Fibroblast of peridontal ligament (primary cell): Measurements from ENCODE around the gene ADGRG6.

Experiments
- DNase-seq: peaks from one replicate; pipeline ENCODE4 v3.0.0-alpha.2; 2010; ENCODE audit errors: extremely low read depth

The ADGRG6 gene

DNA sequence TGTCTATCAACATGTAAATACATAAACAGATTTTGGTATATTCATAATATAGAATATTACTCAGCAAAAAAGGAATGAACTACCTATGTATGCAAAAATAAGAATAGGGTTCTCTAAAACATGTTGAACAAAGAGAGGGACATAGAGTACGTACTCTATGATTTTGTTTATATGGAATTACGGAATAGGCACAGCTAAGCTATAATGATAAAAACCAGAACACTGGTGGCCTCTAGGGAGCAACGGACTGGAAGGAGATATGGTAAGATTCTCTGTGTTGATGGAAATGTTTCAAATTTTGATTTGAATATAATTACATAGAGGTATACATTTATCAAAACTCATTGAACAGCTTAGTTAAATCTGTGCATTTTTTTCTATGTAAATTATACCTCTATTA lies 19.6 kb downstream of the ADGRG6 start:
- DNase-seq, result no peak

DNA sequence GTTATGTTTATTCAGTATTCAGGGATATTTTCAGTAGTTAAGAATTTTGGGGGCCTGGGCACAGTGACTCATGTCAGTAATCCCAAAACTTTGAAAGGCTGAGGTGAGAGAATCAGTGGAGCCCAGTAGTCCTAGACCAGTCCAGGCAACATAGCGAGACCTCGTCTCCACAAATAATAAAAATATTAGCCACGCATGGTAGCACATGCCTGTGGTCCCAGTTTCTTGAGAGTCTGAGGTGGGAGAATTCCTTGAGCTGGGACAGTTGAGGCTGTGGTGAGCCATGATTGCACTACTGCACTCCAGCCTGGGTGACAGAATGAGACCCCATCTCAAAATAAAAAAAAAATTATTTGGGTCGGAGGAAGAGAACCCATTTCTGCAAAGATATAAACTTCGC lies 20.3 kb downstream of the ADGRG6 start:
- no peak for DNase-seq

DNA sequence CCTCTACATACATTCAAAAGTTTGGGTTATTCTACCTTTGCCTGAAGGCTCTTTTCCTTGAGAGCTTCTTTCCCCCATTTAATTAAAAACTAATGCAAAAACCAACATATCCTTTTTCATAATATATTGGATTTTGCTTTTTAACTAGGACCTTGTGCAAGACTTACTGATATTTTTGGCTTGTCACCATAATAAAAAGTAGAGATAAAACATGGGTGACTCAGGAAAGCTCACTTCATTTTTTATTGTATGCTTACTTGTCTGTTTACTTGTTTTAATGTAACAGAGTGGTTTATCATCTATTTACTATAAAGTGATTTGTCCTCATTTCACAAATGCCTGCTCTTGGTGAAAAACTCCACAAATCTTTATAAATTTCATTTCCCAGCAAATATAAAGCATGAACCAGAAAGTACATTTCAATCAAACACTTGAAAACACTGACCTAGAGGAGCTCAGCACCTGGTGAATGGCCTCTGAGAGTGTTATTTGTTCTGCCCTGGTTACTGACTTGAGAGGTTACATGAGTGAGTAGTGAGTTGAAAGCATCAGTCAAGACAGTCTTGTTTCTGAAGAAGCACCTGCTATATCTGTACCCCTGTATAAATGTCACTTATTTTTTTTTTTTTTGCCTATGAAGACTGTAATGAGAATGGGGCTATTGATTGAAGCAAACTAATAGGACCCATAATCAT lies 20.8 kb downstream of the ADGRG6 start:
- no peak for DNase-seq

DNA sequence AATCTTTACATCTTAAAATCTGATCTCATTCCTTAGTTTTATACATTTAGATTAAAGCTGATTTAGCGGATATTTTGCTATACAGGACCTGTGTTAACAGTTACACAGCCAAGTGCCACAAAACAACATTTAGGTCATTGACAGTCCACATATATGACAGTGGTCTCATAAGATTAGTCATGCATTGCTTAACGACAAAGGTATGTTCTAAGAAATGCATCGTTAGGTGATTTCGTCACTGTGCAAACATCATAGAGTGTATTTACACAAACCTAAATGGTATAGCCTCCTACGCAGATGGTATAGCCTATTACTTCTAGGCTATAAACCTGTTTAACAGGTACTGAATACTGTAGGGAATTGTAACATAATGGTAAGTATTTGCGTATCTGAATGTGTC lies 21.6 kb downstream of the ADGRG6 start:
- DNase-seq, result no peak

DNA sequence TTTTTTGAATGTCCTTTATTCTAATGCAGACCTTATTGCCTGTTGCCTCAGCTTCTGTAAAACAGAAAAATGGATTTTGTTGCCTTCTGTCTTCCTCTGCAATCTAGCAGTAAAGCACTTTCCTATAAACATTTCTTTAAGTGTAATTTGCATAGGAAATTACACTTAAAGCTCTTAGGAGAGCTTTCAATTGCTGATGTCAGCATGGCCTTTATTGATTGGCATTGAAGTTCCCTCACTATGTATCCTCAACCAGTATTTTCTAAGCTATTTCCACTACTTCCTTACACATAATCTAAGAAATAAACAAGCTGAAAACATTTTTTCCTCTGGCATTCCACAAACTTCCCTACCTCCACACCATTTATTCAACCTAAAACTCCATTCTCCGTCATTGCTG lies 22.3 kb downstream of the ADGRG6 start:
- DNase-seq, result no peak

DNA sequence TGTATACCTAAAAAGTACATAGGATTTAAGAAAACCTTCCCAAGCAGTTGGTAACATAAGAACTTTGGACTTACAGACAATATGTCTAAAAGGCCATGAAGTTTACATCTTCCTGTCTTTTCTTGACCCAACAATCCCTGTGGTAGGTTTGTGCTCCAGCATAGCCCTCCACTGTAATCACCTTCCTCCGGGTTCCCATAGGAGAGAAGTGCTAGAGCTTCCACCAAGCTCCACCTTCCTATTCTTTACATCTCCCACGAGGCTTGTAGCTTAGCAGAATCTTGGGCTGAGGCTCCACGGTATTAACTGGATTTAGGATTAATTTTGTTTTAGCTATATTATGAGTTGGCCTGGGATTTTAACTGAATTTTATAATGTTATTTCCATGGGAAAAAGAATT lies 23.3 kb downstream of the ADGRG6 start:
- no peak for DNase-seq

DNA sequence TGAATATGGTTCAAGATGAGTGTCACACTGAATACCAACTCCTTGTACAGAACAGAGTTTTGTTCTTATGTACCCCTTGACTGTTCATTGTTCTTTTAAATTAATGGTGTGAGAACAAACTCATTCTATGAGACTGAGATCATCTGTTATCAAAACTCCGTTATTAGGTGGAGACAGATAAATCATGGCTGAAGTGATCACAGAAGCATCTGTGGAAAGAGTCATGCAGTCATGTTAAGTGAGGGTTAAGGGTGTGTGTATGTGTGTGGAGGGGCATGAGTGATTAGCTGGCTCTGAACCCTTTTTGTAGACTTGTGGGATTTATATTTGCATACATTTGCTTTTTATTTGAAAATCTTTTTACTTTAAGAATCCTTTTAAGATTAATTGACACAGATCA lies 24.7 kb downstream of the ADGRG6 start:
- no peak for DNase-seq

DNA sequence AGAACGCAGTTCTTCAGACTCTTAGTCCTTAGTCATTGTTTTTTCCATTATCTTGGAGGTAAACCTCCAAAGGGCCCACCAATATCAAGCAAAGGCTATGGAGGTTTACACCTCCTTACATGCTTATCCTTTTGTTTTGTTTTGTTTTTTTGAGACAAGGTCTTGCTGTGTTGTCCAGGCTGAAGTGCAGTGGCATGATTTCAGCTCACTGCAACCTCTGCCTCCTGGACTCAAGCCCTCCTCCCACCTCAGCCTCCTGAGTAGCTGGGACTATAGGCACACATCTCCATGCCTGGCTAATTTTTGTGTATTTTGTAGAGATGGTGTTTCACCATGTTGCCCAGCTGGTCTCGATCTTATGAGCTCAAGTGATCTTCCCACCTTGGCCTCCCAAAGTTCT lies 26.3 kb downstream of the ADGRG6 start:
- DNase-seq, result no peak

DNA sequence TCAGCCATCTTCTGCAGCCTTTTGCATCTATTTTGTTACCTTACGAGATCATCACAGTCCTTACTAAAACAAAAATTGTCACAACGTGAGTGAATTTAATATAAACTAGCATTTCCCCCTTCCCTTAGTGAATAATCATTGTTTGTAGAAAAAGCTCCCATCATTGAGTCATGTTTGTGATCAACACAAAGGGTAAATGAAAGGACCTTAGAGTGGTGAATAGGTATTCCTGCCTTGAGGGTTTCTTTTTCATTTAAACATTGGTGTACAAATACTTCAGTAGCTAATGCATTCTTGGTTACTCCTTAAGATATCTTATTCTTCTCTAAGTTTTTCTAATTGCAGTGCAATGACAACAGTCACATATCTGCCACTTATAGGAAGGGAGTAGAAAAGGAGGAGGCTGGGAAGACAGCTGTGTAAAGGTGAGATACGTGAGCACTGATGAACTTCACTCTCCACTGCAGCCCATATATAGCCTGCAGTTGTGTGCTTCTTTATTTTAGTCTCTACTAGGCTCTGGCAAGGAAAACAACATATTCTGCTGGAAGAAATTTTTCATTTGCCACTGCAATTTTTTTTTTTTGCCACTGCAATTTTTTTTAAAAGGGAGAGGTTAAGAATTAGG lies 27.8 kb downstream of the ADGRG6 start:
- no peak for DNase-seq

DNA sequence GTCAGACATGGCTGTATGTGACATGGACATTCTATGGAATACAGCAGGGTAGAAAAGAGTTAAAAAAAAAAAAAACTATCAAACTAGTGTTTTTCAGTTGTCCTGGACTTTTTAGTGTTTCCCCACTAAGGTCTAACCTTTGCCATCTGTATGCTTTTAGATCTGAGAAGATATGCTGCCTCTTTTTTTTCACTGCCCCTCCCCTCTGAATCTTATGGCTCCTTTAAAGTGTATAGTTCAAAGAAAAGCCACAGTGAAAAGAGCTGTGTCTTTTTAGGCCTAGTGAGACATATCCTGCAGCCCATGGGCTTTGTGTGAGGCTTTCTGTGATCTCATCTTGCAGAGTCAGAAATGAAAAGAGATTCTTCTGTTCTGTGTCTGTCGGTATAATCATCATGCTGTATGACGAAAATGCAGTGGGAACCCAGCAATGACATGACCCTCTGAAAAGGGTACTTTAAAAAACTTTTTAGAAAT lies 29.3 kb downstream of the ADGRG6 start:
- DNase-seq, result peak; percentile 9

DNA sequence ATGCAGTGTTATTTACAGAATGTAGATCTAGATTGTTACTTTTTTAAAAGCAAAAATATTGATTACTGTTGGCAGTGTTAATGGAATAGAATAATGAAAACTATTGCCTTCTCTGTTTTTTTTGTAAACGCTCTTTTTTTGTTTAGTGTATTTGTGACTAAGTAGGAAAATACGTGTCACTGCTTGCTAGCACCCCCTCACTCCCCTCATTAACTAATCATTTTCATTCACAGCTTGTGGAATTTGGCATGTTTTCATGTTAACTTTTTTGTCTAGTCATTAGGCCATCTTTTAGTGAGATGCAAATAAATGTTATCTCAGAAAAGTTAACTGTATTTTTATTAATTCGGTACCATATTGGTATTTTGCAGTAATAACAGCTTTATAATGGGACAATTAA lies 29.8 kb downstream of the ADGRG6 start:
- no peak for DNase-seq

DNA sequence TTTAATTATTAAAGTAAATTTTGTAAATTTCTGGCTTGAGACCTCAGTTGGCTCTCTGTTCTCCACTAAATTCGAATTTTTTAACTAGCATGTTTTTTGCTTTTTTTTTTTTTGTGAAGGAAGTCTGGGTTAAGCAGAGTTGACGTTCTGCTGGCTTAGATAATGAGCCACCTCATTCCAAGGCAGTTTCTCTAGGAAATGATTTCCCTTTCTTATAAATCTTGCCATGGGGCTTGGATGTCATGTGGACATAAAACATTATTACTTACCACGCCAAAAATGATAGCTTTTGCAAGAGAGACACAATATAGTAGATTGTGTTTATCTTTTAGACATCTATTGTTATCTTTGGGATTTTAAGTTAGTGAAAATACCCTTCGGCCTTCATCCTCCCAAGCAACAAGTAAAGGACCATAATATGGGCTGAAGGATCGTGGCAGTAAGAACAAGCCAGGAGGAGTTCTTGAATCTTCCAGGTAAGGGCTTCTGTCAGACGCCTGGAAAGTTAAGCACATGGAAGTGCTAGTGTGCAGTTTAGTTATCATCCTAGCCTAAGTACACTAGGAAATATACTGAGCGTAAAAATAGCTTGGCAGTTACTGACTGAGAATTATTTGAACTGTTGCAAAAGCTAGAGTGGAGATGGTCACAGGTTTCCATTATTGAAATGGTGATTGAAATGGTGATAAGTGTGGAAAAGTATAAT lies 30.7 kb downstream of the ADGRG6 start:
- DNase-seq, result no peak

DNA sequence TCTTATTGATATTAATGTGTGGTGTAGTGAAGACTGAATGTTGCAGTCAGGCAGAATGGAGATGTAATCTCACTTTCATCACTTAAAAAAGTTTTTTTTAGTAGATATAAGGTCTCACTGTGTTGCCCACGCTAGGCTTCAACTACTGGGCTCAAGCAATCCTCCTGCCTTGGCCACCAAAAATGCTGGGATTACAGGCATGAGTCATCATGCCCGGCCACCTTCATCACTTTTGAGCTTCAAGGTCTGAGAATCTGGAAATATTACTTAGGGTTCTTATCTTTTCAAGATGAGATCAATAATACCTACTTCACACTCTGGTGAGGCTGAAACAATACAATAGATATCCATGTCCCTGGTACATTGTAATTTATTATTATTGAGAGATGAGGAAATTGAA lies 31.6 kb downstream of the ADGRG6 start:
- DNase-seq, result no peak

DNA sequence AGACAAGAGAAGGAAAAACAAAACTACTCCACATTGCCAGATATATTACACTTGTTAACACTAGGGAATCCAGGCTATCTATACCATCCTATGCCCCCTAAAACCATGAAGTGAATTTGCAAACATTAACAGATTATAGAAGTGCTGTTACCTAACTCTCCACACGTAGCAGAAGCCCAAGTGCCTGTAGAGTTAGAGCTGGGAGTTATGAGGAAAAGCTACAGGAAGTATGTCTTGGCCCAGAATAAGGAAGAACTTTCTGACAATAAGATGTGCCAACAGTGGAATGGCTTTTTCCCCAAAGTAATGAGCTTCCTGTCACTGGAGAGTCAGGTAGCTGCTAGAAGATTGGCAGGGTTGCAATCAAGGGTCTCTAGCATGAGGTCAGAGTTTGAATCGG lies 32.5 kb downstream of the ADGRG6 start:
- DNase-seq, result no peak

DNA sequence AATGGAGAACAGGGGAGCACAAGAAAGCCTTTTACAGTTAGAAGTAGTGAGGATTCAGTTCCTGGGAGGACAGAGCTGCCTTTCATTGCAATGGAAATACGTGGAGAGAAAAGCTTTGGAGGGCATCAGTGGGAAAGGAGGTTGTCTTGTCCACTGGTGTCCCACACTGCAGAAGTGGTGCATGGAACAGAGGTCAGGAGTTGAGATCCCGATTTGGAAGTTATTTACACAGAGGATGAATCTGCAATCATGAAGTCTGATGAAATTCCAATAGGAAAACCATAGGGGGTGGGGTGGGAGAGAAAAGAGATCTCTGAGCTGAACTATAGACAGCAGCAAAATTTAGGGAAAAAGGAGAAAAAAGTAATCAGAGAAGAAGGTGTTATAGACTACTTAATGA lies 33.6 kb downstream of the ADGRG6 start:
- DNase-seq, result no peak

DNA sequence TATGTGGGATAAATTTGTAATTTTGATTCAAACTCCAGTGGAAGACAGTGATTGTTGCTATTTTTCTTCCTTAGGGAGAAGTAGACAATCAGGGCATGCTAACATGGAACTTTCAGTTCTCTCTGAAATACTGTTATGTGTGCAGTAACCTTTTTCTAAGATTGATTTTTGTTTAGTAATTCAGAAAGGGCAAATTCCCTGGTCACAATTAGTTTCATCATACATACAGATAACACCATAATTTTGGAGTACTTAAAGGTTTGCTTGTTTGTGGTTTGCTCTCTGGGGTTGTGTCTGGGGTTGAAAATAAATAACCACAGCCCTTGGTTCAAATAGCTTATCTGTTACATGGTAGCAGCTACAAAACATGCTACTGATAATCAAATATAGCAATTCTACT lies 34.4 kb downstream of the ADGRG6 start:
- no peak for DNase-seq

DNA sequence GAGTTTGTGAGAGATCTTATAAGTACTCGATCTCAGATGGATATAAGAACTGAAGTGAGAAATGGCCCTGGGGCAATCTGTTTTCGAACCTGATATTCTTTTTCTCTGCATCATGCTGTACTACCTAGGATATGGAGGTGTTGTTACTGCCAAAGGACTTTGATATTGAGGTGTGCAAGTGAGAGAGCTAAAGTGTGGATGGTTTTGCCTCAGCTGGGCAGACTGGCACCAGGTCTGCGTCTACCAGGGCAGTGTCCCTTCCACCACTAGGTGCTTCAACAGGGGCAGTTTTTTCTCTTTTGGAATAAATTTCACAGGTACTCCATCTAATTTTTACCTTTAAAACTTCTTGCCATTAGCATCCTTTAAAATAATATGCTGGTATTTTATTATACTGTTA lies 35.0 kb downstream of the ADGRG6 start:
- DNase-seq, result no peak

DNA sequence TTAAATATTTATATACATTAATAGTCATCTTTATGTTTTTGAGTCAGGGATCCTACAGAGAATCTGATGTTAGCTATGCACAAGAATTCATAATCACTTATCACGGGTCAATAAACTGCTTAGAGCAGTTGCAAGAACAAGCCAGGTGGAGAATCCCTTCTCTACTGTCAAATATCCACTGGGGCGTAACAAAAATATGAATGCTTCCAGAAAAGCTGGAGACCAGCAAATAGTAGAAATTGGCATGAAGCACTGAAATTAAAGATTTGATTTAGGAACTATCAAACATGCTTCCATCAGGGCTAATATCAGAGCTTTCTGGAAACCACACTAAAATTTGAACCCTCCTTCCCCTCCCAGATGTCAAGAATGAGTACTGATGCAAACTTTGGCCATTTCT lies 37.3 kb downstream of the ADGRG6 start:
- DNase-seq, result no peak

DNA sequence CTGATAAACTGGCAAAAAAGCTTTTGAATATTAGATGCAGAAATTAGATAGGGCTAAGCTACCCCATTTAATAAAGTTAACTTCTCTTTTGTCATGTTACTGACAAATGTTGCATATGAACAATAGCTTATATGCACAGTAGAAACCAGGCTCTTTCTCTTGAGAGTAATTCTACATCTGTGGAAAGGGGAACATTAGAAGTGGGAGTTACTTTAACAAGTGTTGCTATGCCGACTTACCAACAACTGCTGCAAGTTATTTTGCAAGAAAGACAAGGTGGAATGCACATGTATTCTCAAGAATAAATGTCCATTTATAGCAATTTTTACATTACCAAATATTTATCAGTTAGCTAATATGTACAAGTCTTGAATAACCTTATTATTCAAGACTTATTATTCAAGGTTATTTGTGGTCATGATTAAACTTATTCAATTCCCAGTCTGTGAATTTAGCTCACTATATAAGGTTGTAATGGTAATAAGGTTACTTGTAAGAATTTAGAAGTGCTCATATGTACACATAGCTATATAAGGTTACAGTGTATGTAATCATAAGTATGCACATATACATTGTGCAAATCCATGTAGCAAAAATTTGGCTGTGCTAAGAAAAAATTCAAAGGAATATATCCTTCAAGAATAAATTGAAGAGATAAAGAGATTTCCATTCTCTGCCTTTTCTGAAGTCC lies 38.3 kb downstream of the ADGRG6 start:
- DNase-seq, result no peak

DNA sequence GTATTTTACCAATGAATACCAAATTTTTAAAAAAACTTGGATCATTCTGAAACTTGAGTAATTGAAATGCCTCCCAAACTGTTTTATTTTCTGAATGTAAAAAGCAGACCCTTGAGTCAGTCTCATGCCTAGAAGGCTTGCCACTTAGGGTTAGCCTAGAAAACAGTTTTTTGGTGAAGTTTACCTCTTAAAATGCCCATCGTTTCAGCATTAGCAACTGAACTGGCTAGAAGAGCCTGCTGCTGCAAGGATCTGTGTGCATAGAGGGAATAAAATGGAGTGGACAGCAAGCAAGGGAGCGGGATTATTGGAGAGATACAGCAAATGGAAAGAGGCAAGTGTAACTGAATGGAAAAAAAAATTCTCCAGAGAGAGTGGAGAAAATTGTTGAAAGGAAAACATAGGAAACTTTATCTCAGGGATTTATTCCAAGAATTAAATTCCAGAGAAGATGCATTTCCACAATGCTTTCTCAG lies 40.1 kb downstream of the ADGRG6 start:
- DNase-seq, result no peak

DNA sequence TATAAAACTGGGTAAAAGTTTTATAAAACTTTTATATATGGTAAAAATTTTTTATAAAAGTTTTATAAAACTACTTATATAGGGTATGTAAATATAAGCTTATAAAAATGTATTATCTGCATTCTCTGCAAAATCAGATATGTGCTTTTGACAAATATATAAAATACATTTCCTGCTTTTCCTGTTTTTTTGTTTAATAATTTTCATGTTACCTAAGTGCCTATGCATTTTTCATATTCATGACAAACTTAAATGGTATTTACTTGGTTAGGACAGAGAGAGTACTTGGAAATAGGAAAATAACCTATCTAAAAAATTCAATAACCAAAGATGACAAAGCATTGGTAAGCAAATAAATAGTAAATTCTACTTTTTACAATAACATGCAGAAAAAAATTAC lies 41.2 kb downstream of the ADGRG6 start:
- no peak for DNase-seq

DNA sequence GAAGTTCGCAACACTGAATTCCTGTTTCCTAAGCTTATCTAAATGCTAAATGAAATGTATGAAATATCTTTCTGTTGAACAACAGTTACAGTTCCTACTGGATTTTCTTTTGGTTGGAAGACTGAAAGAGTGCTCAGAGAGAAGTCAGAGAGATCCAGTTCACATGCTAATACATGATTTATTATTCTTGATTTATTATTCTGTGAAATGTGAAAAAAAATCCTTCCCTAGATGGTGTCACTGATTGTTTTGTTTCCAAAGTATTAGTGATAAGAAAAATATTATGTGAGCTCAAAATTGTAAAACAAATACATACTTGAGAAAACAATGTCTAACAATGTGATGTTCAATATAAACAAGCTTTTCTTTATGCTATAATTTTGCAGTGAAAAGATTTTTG lies 42.1 kb downstream of the ADGRG6 start:
- no peak for DNase-seq

DNA sequence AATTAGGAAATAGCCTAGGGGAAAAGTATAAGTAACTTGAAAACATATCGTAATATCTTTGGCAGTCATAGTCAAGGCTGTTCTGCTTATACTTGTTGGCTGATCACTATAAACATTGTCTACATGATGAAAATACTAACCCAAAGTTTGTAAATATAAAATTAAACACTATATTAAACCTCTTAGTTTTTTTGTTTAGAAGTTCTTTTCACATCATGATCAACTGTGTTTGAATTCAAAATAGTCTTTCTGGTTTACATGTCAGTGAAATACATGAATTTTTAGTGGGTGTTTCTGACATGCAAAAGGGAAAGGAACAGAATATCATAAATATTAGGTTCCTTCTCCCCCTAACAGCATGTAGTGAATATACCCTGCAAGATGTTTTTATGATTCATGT lies 43.5 kb downstream of the ADGRG6 start:
- no peak for DNase-seq
